Activated CD4-positive, CD25-positive, alpha-beta regulatory T cell treated with anti-CD3 and anti-CD28 coated beads, Interleukin-2, amount 50 U/mL, for 16 hours (primary cell): ENCODE measurements around the gene DSE.

Experiments
- DNase-seq: peaks from one replicate; pipeline ENCODE4 v3.0.0-alpha.2; 2020; ENCODE audit warnings: low read depth, low spot score

Gene DSE

DNA sequence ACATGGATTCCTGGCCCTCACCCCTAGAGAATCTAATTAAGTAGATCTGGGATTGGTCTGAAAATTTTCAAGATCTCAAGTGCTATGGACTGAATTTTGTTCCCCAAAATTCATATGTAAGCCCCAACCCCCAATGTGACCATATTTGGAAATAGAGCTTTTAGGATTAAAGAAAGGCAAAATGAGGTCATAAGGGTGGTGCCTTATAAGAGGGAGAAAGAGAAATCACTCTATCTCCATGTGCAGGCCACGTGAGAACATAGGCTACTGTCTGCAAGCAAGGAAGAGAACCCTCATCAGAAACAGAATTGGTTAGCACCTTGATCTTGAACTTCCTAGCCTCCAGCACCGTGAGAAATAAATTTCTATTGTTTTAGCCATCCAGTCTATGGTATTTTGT, 8.5 kb upstream of the DSE start:
- DNase-seq = no peak

DNA sequence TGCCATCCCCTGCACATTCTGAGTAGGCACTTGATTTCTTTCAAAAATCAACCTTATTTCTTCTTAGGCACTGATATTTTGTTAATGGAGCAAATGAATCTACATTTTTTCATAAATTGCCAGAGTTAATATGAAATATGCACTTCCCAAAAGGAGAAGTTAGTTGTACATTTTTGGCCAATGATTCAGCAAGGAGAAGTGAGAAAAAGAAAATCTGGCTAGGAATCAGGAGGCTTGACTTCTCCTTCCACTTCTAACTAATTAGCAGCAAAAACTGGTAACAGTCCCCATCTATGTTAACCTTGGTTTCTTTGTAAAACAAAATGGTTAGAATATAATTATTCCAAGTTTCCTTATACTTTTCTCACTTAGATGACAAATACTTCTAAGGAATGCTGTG, 7.0 kb upstream of the DSE start:
- DNase-seq = no peak

DNA sequence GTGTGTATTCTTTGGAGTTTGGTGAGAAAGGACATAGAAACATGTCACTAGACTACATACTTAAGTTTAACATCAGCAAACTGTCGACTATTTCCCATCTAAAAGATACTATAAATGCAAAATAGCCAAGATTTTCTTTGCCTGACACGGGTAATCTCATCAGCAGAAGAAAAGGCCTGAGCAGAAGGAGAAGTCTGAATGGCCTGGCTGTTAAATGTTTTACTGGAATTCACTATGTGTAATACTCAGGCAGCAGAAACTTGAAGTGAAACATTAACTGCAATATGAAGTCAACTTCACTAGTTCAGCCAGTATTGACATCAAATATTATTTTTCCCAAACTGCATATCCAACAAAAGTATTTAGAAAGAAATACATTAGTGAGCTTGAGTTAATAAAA, 6.4 kb upstream of the DSE start:
- no peak for DNase-seq

DNA sequence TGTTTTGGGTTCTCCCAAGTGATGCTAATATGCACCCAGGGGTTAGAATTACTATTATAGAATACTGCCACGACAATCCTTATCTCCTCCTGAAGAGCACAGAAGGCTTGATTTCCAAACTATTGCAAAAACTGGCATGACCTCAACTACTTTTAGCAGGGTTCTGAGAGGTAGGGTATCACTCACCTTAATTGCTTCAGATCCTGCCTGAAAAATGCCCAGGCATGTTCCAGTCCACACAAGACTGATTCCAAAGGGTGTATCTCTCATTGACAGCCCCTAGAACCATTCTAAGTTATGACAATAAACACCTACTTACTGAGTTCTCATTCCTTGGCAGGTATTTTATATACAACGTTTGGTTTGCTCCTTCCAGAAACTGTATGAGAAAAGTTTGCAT, 5.0 kb upstream of the DSE start:
- DNase-seq = no peak

DNA sequence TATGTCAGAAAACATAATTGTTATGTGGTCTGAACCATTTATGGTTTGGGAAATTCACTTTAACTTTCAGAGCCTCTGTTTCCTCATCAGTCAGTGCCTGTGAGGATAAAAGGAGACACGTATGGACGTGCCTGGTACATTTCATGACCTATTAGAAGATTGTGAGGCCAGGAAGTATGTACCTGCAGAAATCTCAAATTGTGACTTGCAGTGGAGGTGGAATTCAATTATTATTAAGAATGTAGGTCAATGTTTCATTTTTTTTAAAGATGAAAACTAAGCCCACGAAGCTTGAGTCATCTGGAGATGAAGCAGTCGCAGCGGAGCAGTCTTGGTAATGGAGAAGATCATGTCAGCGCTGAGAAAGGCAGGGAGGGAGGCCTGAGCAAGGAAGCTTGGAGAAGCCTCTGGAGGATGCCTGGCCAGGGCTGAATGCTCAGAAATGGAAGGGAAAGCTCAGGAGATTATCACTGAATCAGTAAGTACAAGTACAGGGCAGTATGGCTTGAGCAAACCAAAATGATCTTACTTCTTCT, 3.9 kb upstream of the DSE start:
- no peak for DNase-seq

DNA sequence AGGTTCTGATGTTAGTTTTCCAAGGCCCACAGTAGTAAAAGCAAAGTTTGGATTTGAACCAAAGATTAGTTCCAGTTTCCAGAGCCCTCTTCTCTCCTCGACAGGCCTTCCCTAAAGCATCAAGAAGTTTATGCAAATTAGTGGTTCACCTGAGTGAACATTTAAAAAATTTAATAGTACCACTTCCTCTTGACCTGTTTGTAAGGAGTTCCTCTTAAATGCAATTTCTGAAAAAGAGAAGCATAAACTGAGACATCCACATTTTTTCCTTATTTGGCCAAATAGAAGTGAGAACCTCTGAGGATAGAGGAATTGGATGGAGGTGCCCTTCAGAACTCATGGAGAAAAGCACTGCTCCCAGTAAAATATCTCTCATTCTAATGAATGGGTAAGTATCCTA, 1.2 kb upstream of the DSE start:
- DNase-seq = no peak

DNA sequence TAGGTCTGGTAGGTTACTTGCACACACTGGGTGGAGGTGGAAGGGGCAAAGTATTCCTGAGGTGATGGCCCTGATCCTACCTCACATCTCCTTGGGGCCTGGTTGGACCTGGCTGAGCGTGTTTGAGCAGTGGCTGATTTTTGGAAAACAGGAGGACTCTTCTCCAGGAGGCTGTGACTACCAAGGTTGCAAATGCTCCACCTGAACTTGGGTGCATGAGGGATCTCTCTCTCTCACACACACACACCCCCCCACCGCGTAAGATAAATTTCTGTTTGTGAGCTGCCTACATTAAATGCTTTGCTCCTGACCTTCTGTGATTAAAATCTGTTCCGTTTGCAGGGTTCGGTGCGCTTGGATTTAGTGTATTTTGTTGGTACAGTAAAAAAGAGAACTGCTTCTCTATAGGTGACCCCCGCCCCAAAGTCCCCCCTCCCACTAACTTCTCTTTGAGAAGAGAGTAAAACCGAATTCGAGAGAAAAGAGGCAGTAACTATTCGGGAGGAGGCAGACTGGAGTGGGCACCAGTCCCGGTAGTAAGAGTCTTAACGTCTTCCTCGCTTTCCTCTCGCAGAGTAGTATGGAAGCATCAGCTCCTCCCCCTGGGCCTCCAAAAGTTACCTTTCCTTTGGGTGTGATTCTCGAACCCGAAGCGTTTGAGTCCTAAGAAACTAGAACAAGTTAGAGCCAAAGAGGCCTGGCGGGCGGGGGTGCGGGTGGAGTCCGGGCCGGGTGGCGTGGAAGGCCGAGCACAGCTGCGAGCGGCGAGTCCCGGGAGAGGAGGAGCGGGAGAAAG, 585 bp upstream of the DSE start:
- no peak for DNase-seq

DNA sequence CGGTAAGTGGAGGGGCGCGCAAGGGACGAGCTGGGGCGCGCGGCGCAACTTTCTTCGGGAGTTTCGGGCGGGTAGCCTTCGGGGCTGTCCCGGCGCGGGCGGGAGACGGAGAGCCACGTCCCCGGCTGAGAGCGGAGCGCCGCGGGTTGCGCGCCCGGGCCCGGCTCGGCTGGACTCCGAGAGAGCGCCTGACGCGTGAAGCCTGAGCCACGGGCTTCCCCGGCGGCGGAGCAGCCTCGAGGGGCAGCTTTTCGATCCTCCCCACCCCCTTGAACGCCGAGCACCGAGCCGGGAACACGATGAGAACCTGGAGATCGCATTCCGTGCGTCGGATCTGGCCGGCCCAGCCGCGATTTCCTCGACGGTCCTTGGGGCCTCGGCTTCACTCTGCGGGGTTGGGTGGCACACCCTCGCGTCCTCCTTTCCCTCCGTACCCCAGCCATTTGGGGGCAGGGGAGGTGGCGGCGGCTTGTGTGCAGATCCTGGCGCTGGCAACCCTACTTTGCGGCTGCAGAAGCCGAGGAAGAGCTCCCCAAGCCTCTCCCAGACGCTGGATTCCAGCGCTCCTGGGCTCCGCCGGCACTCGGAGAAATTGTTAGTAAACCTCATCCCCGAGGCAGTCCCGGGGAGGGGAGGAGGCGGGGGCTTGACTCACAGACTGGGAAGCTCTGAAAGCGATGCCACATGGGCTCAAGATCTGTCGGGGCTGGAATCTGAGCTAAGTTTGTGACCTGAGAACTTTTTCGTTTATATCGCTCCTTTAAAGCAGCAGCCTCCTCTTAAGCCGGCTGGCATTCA, 572 bp downstream of the DSE start:
- DNase-seq = no peak

DNA sequence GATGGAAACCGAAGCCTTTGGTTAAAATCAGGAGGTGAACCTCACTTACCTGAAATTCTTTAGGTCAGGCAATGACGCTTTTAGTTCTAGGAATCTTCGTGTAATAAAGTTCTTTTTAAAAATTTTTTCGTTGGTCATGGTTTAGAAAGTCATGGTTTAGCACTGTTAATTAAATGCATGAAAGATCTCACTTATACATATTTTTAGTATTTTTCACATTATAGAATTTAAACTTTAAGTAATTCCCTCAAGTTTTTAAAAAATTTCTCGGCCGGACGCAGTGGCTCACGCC, 1.1 kb downstream of the DSE start:
- DNase-seq = no peak

DNA sequence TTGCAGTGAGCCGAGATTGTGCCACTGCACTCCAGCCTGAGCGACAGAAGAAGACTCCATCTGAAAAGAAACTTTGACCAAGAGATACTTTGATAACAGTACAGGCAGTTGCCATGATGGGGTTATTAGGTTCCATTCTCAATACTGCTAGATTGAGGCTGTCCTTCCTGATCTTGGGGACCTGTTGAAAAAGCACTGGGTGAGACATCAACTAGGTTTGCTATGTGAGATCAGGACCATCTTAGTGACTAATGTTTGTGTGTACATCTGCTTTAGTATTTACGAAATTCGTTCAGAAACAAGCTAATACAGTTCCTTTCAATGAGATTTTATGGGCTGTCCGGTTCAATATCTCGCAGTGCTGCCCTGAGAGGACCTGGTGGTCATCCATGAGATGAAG, 2.6 kb downstream of the DSE start:
- DNase-seq = no peak

DNA sequence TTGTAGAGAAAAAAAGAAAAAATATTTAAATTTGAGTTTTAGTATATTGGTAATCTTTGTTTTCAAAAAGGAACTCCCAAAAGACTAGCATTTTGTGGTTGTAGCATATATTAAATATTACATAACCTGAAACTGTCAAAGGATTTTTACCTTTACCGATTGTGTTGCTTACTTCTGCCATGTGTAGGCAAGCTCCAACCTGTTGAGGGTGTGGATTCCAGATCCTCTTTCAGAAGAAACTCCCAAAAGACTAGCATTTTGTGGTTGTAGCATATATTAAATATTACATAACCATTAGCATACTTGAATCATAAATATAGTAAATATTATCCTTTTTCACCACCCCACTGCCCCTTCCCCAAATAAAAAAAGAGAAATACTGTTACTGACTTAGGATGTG, 3.2 kb downstream of the DSE start:
- no peak for DNase-seq

DNA sequence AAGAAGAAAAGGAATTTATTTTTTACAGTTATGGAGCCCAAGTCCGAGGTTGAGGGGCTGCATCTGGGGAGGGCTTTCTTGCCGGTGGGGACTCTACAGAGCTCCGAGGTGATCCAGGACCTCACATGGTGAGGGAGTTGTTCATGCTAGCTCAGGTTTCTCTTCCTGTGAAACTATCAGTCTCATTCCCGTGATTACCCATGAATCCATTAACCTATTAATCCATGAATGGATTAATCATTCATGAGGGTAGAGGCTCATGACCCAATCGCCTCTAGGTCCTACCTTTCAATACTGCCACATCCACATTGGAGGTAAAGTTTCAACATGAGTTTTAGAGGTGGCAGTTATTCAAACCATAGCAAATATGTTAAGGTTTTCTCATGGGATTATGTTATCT, 3.8 kb downstream of the DSE start:
- no peak for DNase-seq

DNA sequence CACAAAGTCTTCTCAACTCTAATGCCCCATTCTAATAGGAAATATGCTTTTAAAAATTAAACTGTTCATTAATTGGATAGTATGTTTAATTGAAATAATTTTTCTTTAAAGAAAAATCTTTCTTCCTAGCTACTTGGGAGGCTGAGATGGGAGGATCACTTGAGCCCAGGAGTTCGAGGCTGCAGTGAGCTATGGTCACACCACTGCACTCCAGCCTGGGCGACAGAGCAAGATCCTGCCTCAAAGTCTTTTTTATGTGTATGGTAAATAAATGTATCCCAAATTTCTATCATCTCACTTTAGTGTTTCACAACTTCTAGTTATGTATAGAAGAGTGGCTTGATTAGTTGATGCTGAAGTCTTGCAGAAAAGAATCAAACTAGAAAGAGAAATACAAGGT, 4.5 kb downstream of the DSE start:
- no peak for DNase-seq

DNA sequence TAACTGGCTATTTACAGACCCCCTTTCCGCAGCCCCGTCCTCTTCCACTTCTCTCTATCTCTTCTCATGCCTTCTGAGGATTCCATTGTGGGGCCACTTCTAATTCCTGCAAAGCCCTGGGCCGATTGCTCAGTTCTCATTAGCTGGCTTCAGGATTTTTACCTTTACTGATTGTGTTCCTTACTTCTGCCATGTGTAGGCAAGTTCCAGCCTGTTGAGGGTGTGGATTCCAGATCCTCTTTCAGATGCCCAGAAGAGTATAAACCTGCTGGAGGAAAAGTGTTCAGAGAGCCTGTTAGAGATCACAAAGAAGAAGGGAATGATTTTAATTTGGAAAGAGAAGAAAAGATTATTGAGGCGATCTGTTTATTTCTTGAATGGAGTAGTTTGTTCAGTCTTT, 5.4 kb downstream of the DSE start:
- no peak for DNase-seq

DNA sequence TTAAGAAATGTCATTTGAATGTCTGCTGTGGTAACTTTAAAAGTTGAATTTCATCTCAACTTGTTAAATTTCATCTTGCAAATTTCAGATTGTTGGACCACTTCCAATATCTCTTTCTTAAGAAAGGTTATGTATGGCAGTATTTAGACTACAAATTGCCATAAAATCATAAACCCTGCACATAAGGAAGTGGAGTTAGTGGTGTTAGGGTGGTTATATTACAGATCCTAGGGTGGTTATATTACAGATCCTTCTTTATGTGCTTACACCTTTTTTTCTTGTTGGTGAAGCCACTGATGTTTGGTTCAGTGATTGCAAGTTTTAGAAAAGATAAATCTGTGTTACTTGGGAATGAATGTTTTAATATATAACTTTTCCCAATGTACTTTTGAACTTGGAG, 9.0 kb downstream of the DSE start:
- no peak for DNase-seq

DNA sequence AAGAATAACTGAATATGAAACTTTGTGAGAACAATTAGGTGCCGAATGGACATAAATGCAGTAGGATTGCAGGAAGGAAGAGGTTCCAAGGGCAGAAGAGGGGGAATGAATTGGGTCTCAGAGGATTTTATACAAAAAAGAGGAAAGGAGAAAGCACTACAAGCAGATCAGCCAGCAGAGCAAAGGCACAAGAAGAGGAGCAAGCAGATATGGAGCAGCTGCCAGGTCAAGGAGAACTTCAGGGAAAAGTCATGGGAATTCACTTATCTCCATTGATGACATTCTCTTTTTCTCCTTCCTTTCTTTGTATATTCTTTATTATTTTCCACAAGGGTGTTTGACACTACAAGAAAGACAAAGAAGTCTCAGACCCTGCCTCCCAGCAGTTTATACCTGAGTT, 9.6 kb downstream of the DSE start:
- DNase-seq = no peak

DNA sequence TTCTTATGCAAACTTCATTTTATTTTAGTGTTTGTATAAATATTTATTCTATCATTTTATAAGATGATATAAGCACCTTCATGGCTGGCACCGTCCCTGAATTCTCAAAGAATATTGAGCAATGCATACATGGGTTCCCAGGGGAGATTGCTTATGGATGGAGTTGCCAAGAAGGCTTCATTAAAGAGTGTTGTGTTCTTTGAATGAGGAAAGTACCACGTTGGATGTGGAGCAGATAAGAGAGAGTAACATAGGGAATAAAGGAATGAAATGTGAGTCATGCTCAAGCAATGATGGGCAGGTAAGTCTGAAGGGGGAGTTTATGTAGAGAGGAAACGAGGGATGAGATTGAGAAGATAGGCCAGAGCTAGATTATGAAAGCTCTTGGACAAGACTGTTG, 10.3 kb downstream of the DSE start:
- no peak for DNase-seq

DNA sequence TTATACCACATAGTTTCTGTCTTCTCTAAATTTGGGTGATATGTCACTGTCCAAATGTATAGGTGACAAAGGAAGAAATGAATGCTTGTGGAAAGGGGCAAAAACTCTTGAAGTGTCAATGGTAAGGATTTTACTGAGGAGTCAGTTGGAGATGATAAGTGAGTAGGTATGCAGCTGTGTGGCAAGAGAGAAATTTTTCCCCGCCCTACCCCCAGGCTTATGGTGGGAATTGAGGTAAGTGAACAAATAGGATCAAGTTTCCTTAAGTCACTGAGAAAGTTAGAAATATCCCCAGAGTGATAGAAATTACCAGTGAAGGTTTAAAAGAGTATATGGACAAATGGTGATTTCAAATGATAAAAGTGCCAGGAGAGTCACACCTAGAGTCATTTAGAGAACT, 11.8 kb downstream of the DSE start:
- no peak for DNase-seq

DNA sequence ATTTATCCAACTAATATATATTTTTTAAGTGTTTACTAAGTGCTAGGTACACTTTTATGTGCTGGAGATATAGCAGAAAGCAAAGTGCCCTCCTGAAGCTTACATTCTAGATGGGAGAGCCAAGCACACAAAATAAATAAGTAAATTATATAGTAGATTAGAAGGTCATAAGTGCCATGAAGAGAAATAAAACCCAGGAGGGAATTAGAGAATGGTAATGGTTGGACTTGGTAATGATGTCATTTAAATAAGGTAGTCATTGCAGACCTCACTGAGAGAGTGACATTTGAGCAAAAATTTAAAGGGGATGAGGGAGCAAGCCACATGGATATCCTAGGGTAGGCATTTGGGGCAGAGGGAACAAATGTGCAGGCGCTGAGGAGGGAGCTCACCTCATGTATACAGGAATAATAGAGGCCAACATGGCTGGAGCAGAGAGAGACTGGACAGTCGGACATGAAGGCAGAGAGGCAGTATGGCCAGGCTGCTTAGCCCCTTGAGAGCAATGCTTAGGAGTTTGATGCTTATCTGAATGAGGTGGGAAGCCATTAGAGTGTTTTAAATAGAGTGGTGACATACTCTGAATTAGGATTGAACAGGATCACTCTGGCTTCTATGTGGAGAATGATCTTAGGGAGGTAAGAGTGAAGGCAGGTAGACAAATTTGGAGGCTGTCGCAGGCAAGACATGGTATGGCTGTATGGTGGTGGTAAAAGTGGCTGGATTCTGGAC, 14.1 kb downstream of the DSE start:
- DNase-seq = no peak

DNA sequence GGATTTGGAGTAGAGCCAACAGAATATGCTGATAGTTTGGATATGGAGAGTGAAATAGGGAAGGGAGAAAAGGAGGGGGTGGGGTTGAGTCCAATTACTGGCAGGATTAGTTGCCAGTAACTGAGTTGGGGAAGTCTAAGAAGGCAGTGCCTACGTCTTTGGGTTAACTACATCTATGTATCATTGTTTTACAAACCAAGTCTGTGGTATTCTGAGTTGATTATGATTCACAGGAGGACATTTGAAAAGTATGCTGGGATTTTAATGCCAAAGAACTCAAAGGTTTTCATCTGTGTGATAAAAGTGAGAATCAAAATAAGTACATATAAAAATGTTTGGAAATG, 14.7 kb downstream of the DSE start:
- no peak for DNase-seq

DNA sequence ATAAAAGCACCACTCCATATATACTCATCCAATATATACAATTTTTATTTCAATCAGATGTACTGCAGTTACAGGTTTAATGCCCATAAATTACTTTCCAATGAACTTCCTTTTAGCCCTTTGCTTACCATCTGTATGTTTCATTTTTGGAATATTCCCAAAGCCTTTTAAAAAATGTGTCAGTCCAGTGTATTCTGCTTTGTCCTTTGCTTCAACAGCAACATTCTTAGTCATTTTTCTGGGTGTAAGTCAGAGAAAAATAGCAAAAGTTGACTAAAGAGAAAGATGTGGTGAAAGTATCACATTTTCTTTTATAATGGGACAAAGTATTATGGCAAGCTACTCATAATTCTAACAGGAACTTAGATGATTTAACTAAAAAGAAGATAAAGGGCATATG, 15.2 kb downstream of the DSE start:
- no peak for DNase-seq

DNA sequence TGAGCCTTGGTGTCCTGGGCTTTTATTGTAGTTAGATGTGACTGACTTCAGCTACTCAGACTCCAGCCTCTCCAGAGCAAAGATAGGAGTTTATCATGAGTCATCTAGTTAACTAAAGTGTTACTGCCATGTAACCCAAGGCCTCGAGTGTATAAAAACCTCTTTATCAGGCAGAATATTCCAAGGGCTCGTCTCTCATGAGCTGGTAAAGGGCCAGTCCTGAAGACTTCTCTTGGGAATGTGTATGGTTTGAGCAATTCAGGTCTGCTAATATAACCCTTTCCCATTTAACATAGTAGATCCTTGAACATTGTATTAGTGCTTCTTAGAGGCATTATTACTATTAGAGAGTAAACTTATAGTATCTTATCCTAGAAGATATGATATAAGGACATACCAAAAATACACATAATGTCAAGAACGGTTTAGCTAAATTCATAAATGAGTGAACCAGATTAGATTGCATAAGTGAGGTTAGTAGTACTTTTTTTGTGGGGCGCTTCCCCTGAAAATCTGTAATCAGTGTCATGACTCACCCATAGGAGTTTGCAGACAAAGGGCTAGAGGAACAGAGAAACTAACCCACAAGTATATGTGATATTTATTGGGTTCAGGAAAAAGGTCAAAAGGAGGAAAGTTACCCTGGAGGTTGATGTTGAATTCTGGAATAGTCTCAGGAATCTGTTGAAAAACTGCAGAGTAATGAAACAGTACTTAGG, 16.0 kb downstream of the DSE start:
- no peak for DNase-seq
